Stimulated activated CD4-positive, alpha-beta T cell treated with anti-CD3 and anti-CD28 coated beads, Interleukin-15, amount 100 ng/mL, for 1 hour (primary cell): Measurements from ENCODE around the gene GUCA1A.
"Not testable (repeated sequence)": the region's sequence is repeated elsewhere in the genome, so short reads cannot be mapped to it uniquely, and the experiment has no call there.

Experiments
- DNase-seq, 2 donors: peaks; one replicate each; pipeline ENCODE4 v3.0.0-alpha.2; 2020; ENCODE audit warnings: low read depth in 1 of 2, low spot score in 1 of 2

The GUCA1A gene

GRCh38 chr6:42171813-42172581 lies 1.2 kb upstream of the GUCA1A start:
- no peak for DNase-seq

- no peak for DNase-seq
These were observed 2.7 kb downstream of the GUCA1A start for GRCh38 chr6:42175860-42176259.

- no peak for DNase-seq
These were observed 3.8 kb downstream of the GUCA1A start for GRCh38 chr6:42176981-42177380.

GRCh38 chr6:42177514-42178364 lies 4.6 kb downstream of the GUCA1A start:
- DNase-seq, result no peak

- no peak for DNase-seq
These were observed 6.2 kb downstream of the GUCA1A start for GRCh38 chr6:42179261-42179944.

GRCh38 chr6:42179945-42180313 lies 6.8 kb downstream of the GUCA1A start:
- no peak for DNase-seq

- no peak for DNase-seq
These were observed 8.9 kb downstream of the GUCA1A start for GRCh38 chr6:42182101-42182500.

- DNase-seq, result no peak
These were observed 11.3 kb downstream of the GUCA1A start for GRCh38 chr6:42184475-42184874.

GRCh38 chr6:42185597-42185996 lies 12.4 kb downstream of the GUCA1A start:
- DNase-seq, result no peak

GRCh38 chr6:42188406-42188805 lies 15.2 kb downstream of the GUCA1A start:
- DNase-seq, result no peak

- no peak for DNase-seq
These were observed 17.5 kb downstream of the GUCA1A start for GRCh38 chr6:42190554-42191183.

GRCh38 chr6:42192385-42192784 lies 19.2 kb downstream of the GUCA1A start:
- not testable (repeated sequence) for DNase-seq

GRCh38 chr6:42193491-42193894 lies 20.3 kb downstream of the GUCA1A start:
- DNase-seq, result no peak

- no peak for DNase-seq
These were observed 20.9 kb downstream of the GUCA1A start for GRCh38 chr6:42194056-42194455.

- DNase-seq, result no peak
These were observed 22.3 kb downstream of the GUCA1A start for GRCh38 chr6:42195415-42195814.

GRCh38 chr6:42197555-42198362 lies 24.6 kb downstream of the GUCA1A start:
- DNase-seq, result no peak

GRCh38 chr6:42199106-42199981 lies 26.2 kb downstream of the GUCA1A start:
- no peak for DNase-seq

- no peak for DNase-seq
These were observed 26.9 kb downstream of the GUCA1A start for GRCh38 chr6:42200035-42200434.

GRCh38 chr6:42201382-42201781 lies 28.2 kb downstream of the GUCA1A start:
- no peak for DNase-seq
